H1 (cell line): ENCODE measurements around the gene ANXA3. TPM values are rescaled to one million over a fixed set of nuclear protein-coding genes. Genes with fewer than 3 reads are reported as not detected.

Experiments
- CHD7 ChIP-seq: fragments of 300-600 bp; sonication (generic); IDR thresholded peaks from 2 replicates; pipeline ENCODE4 v1.7.1; 2012; ENCODE audit warnings: low read length, moderate library complexity, mild to moderate bottlenecking, inconsistent platforms; ENCODE audit not compliant: insufficient replicate concordance
- polyA plus RNA-seq, 7 experiments: library from polyadenylated mRNA; depleted of rRNA in 3 of 7; stranded (reverse) in 5 of 7; unstranded in 2 of 7; fragments of >200 nt in 5 of 7; fragments of 200-250 nt in 2 of 7; gene quantifications; 1 replicate in 5 of 7; 2 replicates in 1 of 7; 4 replicates in 1 of 7; pipeline versions ENCODE4 v1.2.1 to v1.2.3, GENCODE V29; 2011 to 2013; ENCODE audit warnings: missing spikeins in 2 of 7, mixed read lengths in 2 of 7
- total RNA-seq: library from RNA; stranded (reverse); fragmentation: NEBNext Ultra II Directional; extraction: Animal tissue kit (Norgen Biotek cat#: 25700); gene quantifications from 2 replicates; pipeline ENCODE4 v1.2.1, GENCODE V29; 2021

Gene ANXA3
- total and polyA plus RNA-seq, 2 of the 8 experiments (the other 6 are each of a cell fraction or from before 2014, with no cell fraction given) = 10.3 to 27.3 TPM

GRCh38 chr4:78533854-78534253, 17.7 kb upstream of the ANXA3 start (continued):
- TF ChIP-seq CHD7 = no peak
